WTC11 (cell line): ENCODE measurements around the gene RBM20. TPM values are rescaled to one million over a fixed set of nuclear protein-coding genes. Genes with fewer than 3 reads are reported as not detected.

Experiments used
- ATAC-seq: fragments of 200-7000 bp; cut with Tn5 transposase; 2 replicates; pipeline ENCODE4 v1.10.0; 2021; ENCODE audit warnings: mild to moderate bottlenecking, moderate library complexity
- CTCF ChIA-PET: fragments of 300-600 bp; sonication (Branson Sonifier 250); formaldehyde crosslinking; loops from one replicate; lab custom pipeline; 2021; ENCODE audit warnings: antibody characterized with exemption; lab: Charles Lee
- POLR2A ChIA-PET: fragments of 350-600 bp; sonication (Branson Sonifier 250); formaldehyde crosslinking; loops from one replicate; lab custom pipeline; 2021; ENCODE audit warnings: antibody characterized with exemption; lab: Charles Lee
- DNase-seq: peaks from one replicate; pipeline ENCODE4 v3.0.0; 2021; ENCODE audit warnings: low spot score
- H3K27ac Mint-ChIP-seq: 2 replicates; pipeline ENCODE4 v1.8.0; 2021; ENCODE audit warnings: mixed read lengths
- H3K27me3 Mint-ChIP-seq: 2 replicates; pipeline ENCODE4 v1.8.0; 2021; ENCODE audit warnings: low read depth, mild to moderate bottlenecking, moderate library complexity, mixed read lengths
- H3K36me3 Mint-ChIP-seq: 2 replicates; pipeline ENCODE4 v1.8.0; 2021; ENCODE audit warnings: mixed read lengths
- H3K4me1 Mint-ChIP-seq: 2 replicates; pipeline ENCODE4 v1.8.0; 2022; ENCODE audit warnings: mixed read lengths
- H3K4me3 Mint-ChIP-seq: 2 replicates; pipeline ENCODE4 v1.8.0; 2021; ENCODE audit warnings: mild to moderate bottlenecking, moderate library complexity, mixed read lengths
- H3K9me3 Mint-ChIP-seq: 2 replicates; pipeline ENCODE4 v1.8.0; 2021; ENCODE audit warnings: mixed read lengths
- AFF4 ChIP-seq: sonication (generic); formaldehyde crosslinking; IDR thresholded peaks from 2 replicates; pipeline ENCODE4 v1.8.1; 2023; ENCODE audit warnings: mild to moderate bottlenecking, missing genetic modification reagents, borderline replicate concordance
- ARID4B ChIP-seq: sonication (generic); formaldehyde crosslinking; IDR thresholded peaks from 2 replicates; pipeline ENCODE4 v1.8.0; 2023; ENCODE audit warnings: missing genetic modification reagents, mild to moderate bottlenecking, borderline replicate concordance
- CBFB ChIP-seq: sonication (generic); formaldehyde crosslinking; IDR thresholded peaks from 2 replicates; pipeline ENCODE4 v1.8.1; 2022; ENCODE audit warnings: mild to moderate bottlenecking, low read depth, missing genetic modification reagents
- CDX4 ChIP-seq: fragments of 250-450 bp; sonication (Bioruptor Pico); IDR thresholded peaks from 2 replicates; pipeline ENCODE4 v1.9.0; 2021; ENCODE audit warnings: moderate library complexity, mild to moderate bottlenecking, inconsistent platforms, borderline replicate concordance
- CREM ChIP-seq: sonication (generic); formaldehyde crosslinking; IDR thresholded peaks from 2 replicates; pipeline ENCODE4 v1.8.1; 2022; ENCODE audit warnings: mild to moderate bottlenecking, missing genetic modification reagents, moderate library complexity
- ESRRA ChIP-seq: sonication (generic); formaldehyde crosslinking; IDR thresholded peaks from 2 replicates; pipeline ENCODE4 v1.8.1; 2022; ENCODE audit warnings: mild to moderate bottlenecking, missing genetic modification reagents, borderline replicate concordance
- FOXK1 ChIP-seq: sonication (generic); formaldehyde crosslinking; IDR thresholded peaks from 2 replicates; pipeline ENCODE4 v1.8.0; 2022; ENCODE audit warnings: mild to moderate bottlenecking, moderate library complexity, missing genetic modification reagents
- KAT7 ChIP-seq: sonication (generic); formaldehyde crosslinking; IDR thresholded peaks from 2 replicates; pipeline ENCODE4 v1.8.1; 2023; ENCODE audit warnings: missing genetic modification reagents, mild to moderate bottlenecking, borderline replicate concordance
- MLX ChIP-seq: sonication (generic); formaldehyde crosslinking; IDR thresholded peaks from 2 replicates; pipeline ENCODE4 v1.8.1; 2023; ENCODE audit warnings: mild to moderate bottlenecking, missing genetic modification reagents, moderate library complexity
- OVOL2 ChIP-seq: fragments of 250-450 bp; sonication (Bioruptor Pico); IDR thresholded peaks from 2 replicates; pipeline ENCODE4 v1.9.0; 2021; ENCODE audit warnings: mild to moderate bottlenecking, borderline replicate concordance
- TCF7 ChIP-seq: sonication (generic); formaldehyde crosslinking; IDR thresholded peaks from 2 replicates; pipeline ENCODE4 v1.8.0; 2022; ENCODE audit warnings: mild to moderate bottlenecking, low read depth, missing genetic modification reagents, moderate library complexity
- TP53 ChIP-seq: sonication (generic); formaldehyde crosslinking; IDR thresholded peaks from 2 replicates; pipeline ENCODE4 v1.8.1; 2023; ENCODE audit warnings: mild to moderate bottlenecking, missing genetic modification reagents
- ZBTB21 ChIP-seq: sonication (generic); formaldehyde crosslinking; IDR thresholded peaks from 2 replicates; pipeline ENCODE4 v1.8.1; 2023; ENCODE audit warnings: mild to moderate bottlenecking, missing genetic modification reagents, borderline replicate concordance
- ZNF121 ChIP-seq: sonication (generic); formaldehyde crosslinking; IDR thresholded peaks from 2 replicates; pipeline ENCODE4 v1.8.0; 2023; ENCODE audit warnings: missing genetic modification reagents
- ZNF423 ChIP-seq: fragments of 250-450 bp; sonication (Bioruptor Pico); IDR thresholded peaks from 2 replicates; pipeline ENCODE4 v2.1.2; 2022; ENCODE audit warnings: mild to moderate bottlenecking, moderate library complexity
- ZNF425 ChIP-seq: fragments of 250-450 bp; sonication (Bioruptor Pico); conservative IDR thresholded peaks from 2 replicates; pipeline ENCODE4 v1.9.0; 2021; ENCODE audit warnings: mild to moderate bottlenecking
- ZNF512 ChIP-seq: sonication (generic); formaldehyde crosslinking; IDR thresholded peaks from 2 replicates; pipeline ENCODE4 v1.8.1; 2022; ENCODE audit warnings: missing genetic modification reagents, borderline replicate concordance
- total RNA-seq: library from RNA; stranded (reverse); gene quantifications from 3 replicates; pipeline ENCODE4 v1.2.3, GENCODE V29; 2021

The RBM20 gene
- total RNA-seq, 1 experiment from 2014 or later: 0.52 TPM

GRCh38 chr10:110644598-110645462, 694 bp downstream of the RBM20 start (continued):
- TF ChIP-seq ZBTB21 (CRISPR knock-in tag): no peak
- no peak for TF ChIP-seq AFF4 (CRISPR knock-in tag)
- no peak for TF ChIP-seq FOXK1 (CRISPR knock-in tag)
- TF ChIP-seq ESRRA (CRISPR knock-in tag): no peak
- no peak for TF ChIP-seq MLX
- TF ChIP-seq OVOL2 (CRISPR knock-in tag): no peak
- TF ChIP-seq KAT7 (CRISPR knock-in tag): no peak
- no peak for TF ChIP-seq CREM (CRISPR knock-in tag)
- TF ChIP-seq ZNF425: no peak
- no peak for TF ChIP-seq ZNF121 (CRISPR knock-in tag)

GRCh38 chr10:110646417-110647135, 2.4 kb downstream of the RBM20 start:
- ATAC-seq (no peak), DNase-seq (no peak)
- no peaks in the 10 kb centered on the region for H3K9me3 Mint-ChIP-seq
- no peak for TF ChIP-seq TCF7 (CRISPR knock-in tag)
- TF ChIP-seq ZNF423 (CRISPR knock-in tag): no peak
- no peak for TF ChIP-seq ZNF512 (CRISPR knock-in tag)
- TF ChIP-seq ARID4B (CRISPR knock-in tag): no peak
- TF ChIP-seq CDX4 (CRISPR knock-in tag): no peak
- TF ChIP-seq CBFB: no peak
- no peak for TF ChIP-seq TP53
- CTCF ChIA-PET: interaction anchor here (0.6 kb wide), 1 partner anchor 46 kb away, joined by 3 read pairs; no protein-coding TSS in a partner anchor
- H3K36me3 Mint-ChIP-seq: no peaks in the 10 kb centered on the region
- H3K27me3 Mint-ChIP-seq: peaks cover 50% of the 10 kb centered on the region
- POLR2A ChIA-PET: no interaction called here
- peaks cover 30% of the 10 kb centered on the region for H3K4me1 Mint-ChIP-seq
- H3K4me3 Mint-ChIP-seq: no peak overlapping the region
- no peak overlapping the region for H3K27ac Mint-ChIP-seq
